Thoracic aorta (tissue), 2 donors: ENCODE measurements around the gene AKR7A2. TPM values are rescaled to one million over a fixed set of nuclear protein-coding genes. Genes with fewer than 3 reads are reported as not detected.

Source experiments
- ATAC-seq: fragments of 150-250 bp; one replicate; pipeline ENCODE4 v1.8.0; 2017; ENCODE audit warnings: low read depth; ENCODE audit not compliant: insufficient number of reproducible peaks, low FRiP score
- DNase-seq: peaks from one replicate; pipeline ENCODE4 v3.0.0-alpha.2; 2020; ENCODE audit warnings: low spot score
- H3K27ac ChIP-seq, 2 donors: fragments of 200-600 bp; sonication (generic); 1 replicate in 1 of 2; 2 replicates in 1 of 2; pipeline ENCODE4 v1.5.1; 2016; ENCODE audit warnings: mild to moderate bottlenecking in 2 of 2, moderate library complexity in 2 of 2
- H3K27me3 ChIP-seq: fragments of 200-600 bp; sonication (generic); replicated peaks from 2 replicates; pipeline ENCODE4 v1.6.0; 2016; ENCODE audit warnings: mild to moderate bottlenecking; ENCODE audit not compliant: insufficient read depth
- H3K36me3 ChIP-seq: fragments of 200-600 bp; sonication (generic); one replicate; pipeline ENCODE4 v1.5.1; 2016
- H3K4me1 ChIP-seq, 2 donors: fragments of 200-600 bp; sonication (generic); 1 replicate in 1 of 2; 2 replicates in 1 of 2; pipeline versions ENCODE4 v1.5.1 to v1.6.0; 2016; ENCODE audit warnings: low read depth in 2 of 2, mild to moderate bottlenecking in 1 of 2; ENCODE audit not compliant: control insufficient read depth in 1 of 2
- H3K4me3 ChIP-seq: fragments of 200-600 bp; sonication (generic); 2 replicates; pipeline ENCODE4 v1.5.1; 2016; ENCODE audit warnings: mild to moderate bottlenecking
- H3K9me3 ChIP-seq: fragments of 200-600 bp; sonication (generic); 2 replicates; pipeline ENCODE4 v1.5.1; 2016
- CTCF ChIP-seq: fragments of 200-600 bp; sonication (generic); IDR thresholded peaks from one replicate; pipeline ENCODE4 v1.5.1; 2019; ENCODE audit warnings: antibody characterized with exemption
- total RNA-seq, 2 donors: library from RNA; depleted of rRNA; stranded (reverse); fragments of >200 nt; gene quantifications; one replicate each; pipeline versions ENCODE4 v1.1.0 to v1.2.3, GENCODE V29; 2016

The AKR7A2 gene
- total RNA-seq, 2 donors from 2014 or later = 67.1 to 71.5 TPM

- Histone ChIP-seq H3K4me1 (no peaks in the 10 kb centered on the region), H3K36me3 (peaks cover 15% of the 10 kb centered on the region), H3K27me3 (no peaks in the 10 kb centered on the region), H3K4me3 (no peak overlapping the region), H3K27ac (no peak overlapping the region), H3K9me3 (no peaks in the 10 kb centered on the region)
- DNase-seq (no peak), ATAC-seq (no peak)
- TF ChIP-seq CTCF = no peak
Observed at GRCh38 chr1:19333587-19334354, 21.8 kb upstream of the AKR7A2 start.

GRCh38 chr1:19332832-19333231 is 20.9 kb upstream of the AKR7A2 start:
- H3K27me3 ChIP-seq = no peaks in the 10 kb centered on the region
- H3K27ac ChIP-seq = no peak overlapping the region
- H3K4me1 ChIP-seq = no peaks in the 10 kb centered on the region
- no peak for TF ChIP-seq CTCF
- DNase-seq (no peak), ATAC-seq (no peak)
- peaks cover 21% of the 10 kb centered on the region for H3K36me3 ChIP-seq
- no peak overlapping the region for H3K4me3 ChIP-seq
- H3K9me3 ChIP-seq = no peaks in the 10 kb centered on the region

GRCh38 chr1:19331262-19331878 is 19.4 kb upstream of the AKR7A2 start:
- no peak for ATAC-seq
- peaks cover 18% of the 10 kb centered on the region for H3K36me3 ChIP-seq
- H3K27ac ChIP-seq = no peak overlapping the region
- no peak overlapping the region for H3K4me3 ChIP-seq
- no peaks in the 10 kb centered on the region for H3K9me3 ChIP-seq
- DNase-seq = no peak
- H3K27me3 ChIP-seq = no peaks in the 10 kb centered on the region
- H3K4me1 ChIP-seq = no peaks in the 10 kb centered on the region
- TF ChIP-seq CTCF = no peak

GRCh38 chr1:19330449-19331135 is 18.6 kb upstream of the AKR7A2 start:
- Histone ChIP-seq H3K27me3 (no peaks in the 10 kb centered on the region), H3K36me3 (peaks cover 25% of the 10 kb centered on the region), H3K9me3 (no peaks in the 10 kb centered on the region), H3K27ac (no peak overlapping the region), H3K4me1 (no peaks in the 10 kb centered on the region), H3K4me3 (no peak overlapping the region)
- ATAC-seq (no peak), DNase-seq (no peak)
- TF ChIP-seq CTCF = no peak

- peaks cover 35% of the 10 kb centered on the region for H3K36me3 ChIP-seq
- no peaks in the 10 kb centered on the region for H3K4me1 ChIP-seq
- no peak for ATAC-seq
- no peak overlapping the region for H3K27ac ChIP-seq
- H3K9me3 ChIP-seq = no peaks in the 10 kb centered on the region
- no peak overlapping the region for H3K4me3 ChIP-seq
- no peaks in the 10 kb centered on the region for H3K27me3 ChIP-seq
- TF ChIP-seq CTCF = no peak
- no peak for DNase-seq
Observed at GRCh38 chr1:19329611-19330010, 17.7 kb upstream of the AKR7A2 start.
